Skeletal muscle tissue (tissue), 4 donors: Measurements from ENCODE around the gene MBOAT2. TPM values are rescaled to one million over a fixed set of nuclear protein-coding genes. Genes with fewer than 3 reads are reported as not detected.

Experiments used
- H3K27ac ChIP-seq: one replicate; pipeline ENCODE4 v1.7.0; 2013; ENCODE audit warnings: mild to moderate bottlenecking, low read depth, low read length, inconsistent platforms
- H3K27me3 ChIP-seq, 3 donors: one replicate each; pipeline ENCODE4 v1.7.0; 2013; ENCODE audit warnings: low read length in 3 of 3; ENCODE audit not compliant: control insufficient read depth in 3 of 3, insufficient read depth in 3 of 3
- H3K36me3 ChIP-seq, 3 donors: one replicate each; pipeline ENCODE4 v1.7.0; 2013; ENCODE audit warnings: low read length in 3 of 3; ENCODE audit not compliant: control insufficient read depth in 3 of 3, insufficient read depth in 3 of 3
- H3K4me1 ChIP-seq, 3 donors: one replicate each; pipeline ENCODE4 v1.7.0; 2013; ENCODE audit warnings: low read length in 3 of 3, mild to moderate bottlenecking in 3 of 3; ENCODE audit not compliant: control insufficient read depth in 3 of 3, insufficient read depth in 3 of 3
- H3K4me3 ChIP-seq, 3 donors: one replicate each; pipeline ENCODE4 v1.7.0; 2013; ENCODE audit warnings: low read length in 3 of 3
- H3K9ac ChIP-seq, 3 donors: one replicate each; pipeline ENCODE4 v1.7.0; 2013; ENCODE audit warnings: low read length in 3 of 3, mild to moderate bottlenecking in 3 of 3, moderate library complexity in 2 of 3, low read depth in 1 of 3
- H3K9me3 ChIP-seq, 3 donors: one replicate each; pipeline ENCODE4 v1.7.0; 2013; ENCODE audit warnings: low read length in 3 of 3; ENCODE audit not compliant: control insufficient read depth in 3 of 3
- total RNA-seq: library from RNA; depleted of rRNA; stranded (reverse); fragments of >200 nt; gene quantifications from one replicate; pipeline ENCODE4 v1.2.3, GENCODE V29; 2014
- donor health status: Osteomylitis.

MBOAT2 gene
- total RNA-seq, 1 donor from 2014 or later = 54.3 TPM

- H3K4me3 ChIP-seq = no peak overlapping the region
- peaks cover 0 to 5% (median 4%) of the 10 kb centered on the region in 3 donors for H3K27me3 ChIP-seq
- no peaks in the 10 kb centered on the region for H3K9me3 ChIP-seq
Observed at GRCh38 chr2:9032121-9032520, 28.6 kb upstream of the MBOAT2 start.

GRCh38 chr2:9031246-9031645 lies 27.8 kb upstream of the MBOAT2 start:
- H3K4me3 ChIP-seq = no peak overlapping the region
- H3K9me3 ChIP-seq = no peaks in the 10 kb centered on the region
- no peaks in the 10 kb centered on the region for H3K4me1 ChIP-seq
- no peak overlapping the region for H3K27ac ChIP-seq
- no peak overlapping the region for H3K9ac ChIP-seq
- no peaks in the 10 kb centered on the region for H3K36me3 ChIP-seq
- peaks cover 0 to 5% (median 4%) of the 10 kb centered on the region in 3 donors for H3K27me3 ChIP-seq

More at GRCh38 chr2:9032121-9032520, 28.6 kb upstream of the MBOAT2 start:
- no peak overlapping the region for H3K9ac ChIP-seq
- H3K36me3 ChIP-seq = no peaks in the 10 kb centered on the region
- no peak overlapping the region for H3K27ac ChIP-seq
- H3K4me1 ChIP-seq = no peaks in the 10 kb centered on the region

- Histone ChIP-seq H3K36me3 (no peaks in the 10 kb centered on the region), H3K9ac (no peak overlapping the region), H3K4me1 (no peaks in the 10 kb centered on the region), H3K27ac (no peak overlapping the region), H3K9me3 (no peaks in the 10 kb centered on the region), H3K4me3 (no peak overlapping the region), H3K27me3 (peaks cover 0 to 5% (median 4%) of the 10 kb centered on the region in 3 donors)
Observed at GRCh38 chr2:9030841-9031240, 27.4 kb upstream of the MBOAT2 start.

- H3K27me3 ChIP-seq = peaks cover 0 to 5% (median 4%) of the 10 kb centered on the region in 3 donors
- no peak overlapping the region for H3K27ac ChIP-seq
- no peaks in the 10 kb centered on the region for H3K36me3 ChIP-seq
- no peaks in the 10 kb centered on the region for H3K4me1 ChIP-seq
- no peak overlapping the region for H3K4me3 ChIP-seq
- no peaks in the 10 kb centered on the region for H3K9me3 ChIP-seq
- no peak overlapping the region for H3K9ac ChIP-seq
Observed at GRCh38 chr2:9030190-9030589, 26.7 kb upstream of the MBOAT2 start.

GRCh38 chr2:9029721-9030120 lies 26.2 kb upstream of the MBOAT2 start:
- no peak overlapping the region for H3K4me3 ChIP-seq
- H3K27me3 ChIP-seq = peaks cover 0 to 7% (median 4%) of the 10 kb centered on the region in 3 donors
- no peak overlapping the region for H3K27ac ChIP-seq
- H3K36me3 ChIP-seq = no peaks in the 10 kb centered on the region
- no peaks in the 10 kb centered on the region for H3K9me3 ChIP-seq
- no peak overlapping the region for H3K9ac ChIP-seq
- H3K4me1 ChIP-seq = no peaks in the 10 kb centered on the region

GRCh38 chr2:9027884-9028283 lies 24.4 kb upstream of the MBOAT2 start:
- Histone ChIP-seq H3K27ac (no peak overlapping the region), H3K4me1 (no peaks in the 10 kb centered on the region), H3K36me3 (no peaks in the 10 kb centered on the region), H3K27me3 (peaks cover 0 to 7% (median 4%) of the 10 kb centered on the region in 3 donors), H3K9ac (no peak overlapping the region), H3K4me3 (no peak overlapping the region), H3K9me3 (no peaks in the 10 kb centered on the region)

- H3K27me3 ChIP-seq = peaks cover 0 to 7% (median 4%) of the 10 kb centered on the region in 3 donors
- H3K4me1 ChIP-seq = no peaks in the 10 kb centered on the region
- H3K27ac ChIP-seq = no peak overlapping the region
- no peaks in the 10 kb centered on the region for H3K36me3 ChIP-seq
- H3K9ac ChIP-seq = no peak overlapping the region
- H3K4me3 ChIP-seq = no peak overlapping the region
- H3K9me3 ChIP-seq = no peaks in the 10 kb centered on the region
Observed at GRCh38 chr2:9025746-9026145, 22.3 kb upstream of the MBOAT2 start.

GRCh38 chr2:9024575-9024974 lies 21.1 kb upstream of the MBOAT2 start:
- Histone ChIP-seq H3K9me3 (no peaks in the 10 kb centered on the region), H3K27ac (no peak overlapping the region), H3K36me3 (no peaks in the 10 kb centered on the region), H3K4me1 (no peaks in the 10 kb centered on the region), H3K4me3 (no peak overlapping the region), H3K9ac (no peak overlapping the region), H3K27me3 (peaks cover 0 to 4% (median 4%) of the 10 kb centered on the region in 3 donors)

GRCh38 chr2:9021563-9022211 lies 18.2 kb upstream of the MBOAT2 start:
- Histone ChIP-seq H3K4me1 (no peaks in the 10 kb centered on the region), H3K36me3 (no peaks in the 10 kb centered on the region), H3K27ac (no peak overlapping the region), H3K4me3 (no peak overlapping the region), H3K9me3 (no peaks in the 10 kb centered on the region), H3K9ac (no peak overlapping the region), H3K27me3 (peaks cover 0 to 2% (median 0%) of the 10 kb centered on the region in 3 donors)

GRCh38 chr2:9020267-9020666 lies 16.8 kb upstream of the MBOAT2 start:
- H3K9ac ChIP-seq = no peak overlapping the region
- H3K9me3 ChIP-seq = no peaks in the 10 kb centered on the region
- no peaks in the 10 kb centered on the region for H3K36me3 ChIP-seq
- no peaks in the 10 kb centered on the region for H3K4me1 ChIP-seq
- H3K27me3 ChIP-seq = peaks cover 0 to 2% (median 0%) of the 10 kb centered on the region in 3 donors
- no peak overlapping the region for H3K27ac ChIP-seq
- no peak overlapping the region for H3K4me3 ChIP-seq
